HG03469 (cell line): ENCODE measurements around the gene BEX3.
"Not testable (repeated sequence)": the region's sequence is repeated elsewhere in the genome, so short reads cannot be mapped to it uniquely, and the experiment has no call there.

ENCODE experiments used
- ATAC-seq: cut with Tn5 transposase; IDR thresholded peaks from one replicate; pipeline ENCODE4 v1.9.1; 2021; ENCODE audit warnings: mild to moderate bottlenecking, moderate library complexity, moderate number of reproducible peaks; ENCODE audit not compliant: unreplicated experiment

The BEX3 gene

GRCh38 chrX:103376118-103376978, at the start of gene BEX3:
BEX3 (plus strand) TSS chrX:103376538; CDS start chrX:103377522, 984 bp downstream.
- ATAC-seq = no peak

GRCh38 chrX:103329991-103330390, 46.3 kb upstream of the BEX3 start, which contains the start of gene TCEAL7:
TCEAL7 (plus strand) TSS chrX:103330239; CDS start chrX:103331404, 1,165 bp downstream.
- ATAC-seq = no peak

- ATAC-seq = no peak
These were observed 45.6 kb upstream of the BEX3 start for GRCh38 chrX:103330681-103331288.

- no peak for ATAC-seq
These were observed 37.7 kb upstream of the BEX3 start for GRCh38 chrX:103338663-103339062.

GRCh38 chrX:103343105-103343504, 33.2 kb upstream of the BEX3 start:
- no peak for ATAC-seq

GRCh38 chrX:103344606-103345005, 31.7 kb upstream of the BEX3 start:
- ATAC-seq = no peak

GRCh38 chrX:103347682-103348397, 28.5 kb upstream of the BEX3 start:
- no peak for ATAC-seq

GRCh38 chrX:103356130-103356798, 20.1 kb upstream of the BEX3 start, which contains the start of gene TCEAL9:
TCEAL9 (plus strand) TSS chrX:103356506; CDS start chrX:103357685, 1,179 bp downstream.
- ATAC-seq = no peak

GRCh38 chrX:103356858-103357257, 19.5 kb upstream of the BEX3 start:
- ATAC-seq = no peak

- no peak for ATAC-seq
These were observed 18.5 kb upstream of the BEX3 start for GRCh38 chrX:103357871-103358270.

- not testable (repeated sequence) for ATAC-seq
These were observed 16.7 kb upstream of the BEX3 start for GRCh38 chrX:103359605-103360004.

GRCh38 chrX:103360092-103360491, 16.2 kb upstream of the BEX3 start:
- no peak for ATAC-seq

GRCh38 chrX:103360916-103361315, 15.4 kb upstream of the BEX3 start:
- no peak for ATAC-seq

GRCh38 chrX:103361798-103362197, 14.5 kb upstream of the BEX3 start:
- no peak for ATAC-seq

- no peak for ATAC-seq
These were observed 13.9 kb upstream of the BEX3 start for GRCh38 chrX:103362474-103362873.

GRCh38 chrX:103363046-103363445, 13.3 kb upstream of the BEX3 start:
- no peak for ATAC-seq

GRCh38 chrX:103367502-103367901, 8.8 kb upstream of the BEX3 start:
- no peak for ATAC-seq

- no peak for ATAC-seq
These were observed 6.9 kb upstream of the BEX3 start for GRCh38 chrX:103369479-103369878.

GRCh38 chrX:103372886-103373285, 3.5 kb upstream of the BEX3 start:
- ATAC-seq = no peak

GRCh38 chrX:103373581-103373980, 2.8 kb upstream of the BEX3 start:
- no peak for ATAC-seq

GRCh38 chrX:103376979-103377324, 614 bp downstream of the BEX3 start:
- ATAC-seq = no peak
